Mammary epithelial cell (primary cell): ENCODE measurements around the gene APOBEC3G.
A peak's percentile ranks its signal among the peaks of the same experiment; 100 is the strongest.

Experiments used
- CTCF ChIP-seq, 2 donors: IDR thresholded peaks in 1 of 2; conservative IDR thresholded peaks in 1 of 2; 2 replicates each; pipeline ENCODE4 v1.5.1; 2011 to 2012; ENCODE audit warnings: inconsistent platforms in 2 of 2, low read length in 2 of 2, mild to moderate bottlenecking in 2 of 2, control low read depth in 1 of 2, low read depth in 1 of 2; ENCODE audit not compliant: insufficient read depth in 1 of 2; ENCODE audit errors: extremely low read depth in 1 of 2
- EZH2 ChIP-seq: IDR thresholded peaks from 2 replicates; pipeline ENCODE4 v1.6.1; 2012; ENCODE audit warnings: low read length, inconsistent platforms, borderline replicate concordance

DNA sequence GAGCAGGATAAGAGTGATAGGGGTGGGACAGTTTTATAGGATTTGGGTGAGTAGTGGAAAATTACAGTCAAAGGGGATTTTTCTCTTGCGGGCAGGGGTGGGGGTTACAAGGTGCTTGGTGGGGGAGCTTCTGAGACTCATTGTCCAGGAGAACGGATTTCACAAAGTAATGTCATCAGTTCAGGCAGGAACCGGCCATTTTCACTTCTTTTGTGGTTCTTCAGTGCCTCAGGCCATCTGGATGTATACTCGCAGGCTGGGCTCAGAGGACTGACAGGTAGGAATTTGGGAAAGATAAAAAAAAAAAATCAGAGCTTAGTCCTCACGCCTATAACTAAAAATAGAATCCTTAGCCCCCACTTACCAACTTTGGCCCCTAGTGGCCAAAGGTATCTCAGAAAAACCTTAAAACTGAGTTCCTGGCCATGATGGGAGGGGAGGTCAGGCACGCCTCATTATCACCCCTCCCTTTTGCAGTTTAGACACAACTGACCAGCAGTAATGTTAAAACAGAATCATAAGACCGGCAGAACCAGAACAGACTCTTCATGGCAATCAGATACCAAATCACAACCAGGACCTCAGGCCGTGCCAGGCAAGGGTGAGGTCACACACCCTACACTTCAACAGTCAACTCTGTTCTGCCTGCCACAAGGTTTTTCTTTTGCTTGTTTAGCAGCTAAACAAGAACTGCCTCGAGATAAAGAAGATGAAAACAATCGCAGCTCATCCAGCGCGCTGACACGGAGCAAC, 8.9 kb upstream of the APOBEC3G start:
- peak in 1 of 2 donors; percentile 25 for TF ChIP-seq CTCF (conservative IDR thresholded peaks at IDR 0.05 in 1 of 2, IDR thresholded peaks at IDR 0.05 in 1 of 2; ENCODE audit: extremely low read depth in 1 of 2, insufficient read depth in 1 of 2, low read depth in 1 of 2, low read length in 2 of 2)
- no peak for TF ChIP-seq EZH2
